MM.1S (cell line): ENCODE data around the gene DBNDD1.

ENCODE experiments used
- CTCF ChIP-seq: fragments of 300-600 bp; sonication (generic); IDR thresholded peaks from 2 replicates; pipeline ENCODE4 v1.5.1; 2016; ENCODE audit warnings: antibody characterized with exemption, low read length, mixed read lengths
- EZH2 ChIP-seq: fragments of 300-600 bp; sonication (generic); optimal IDR thresholded peaks from 2 replicates; pipeline ENCODE3; 2017; ENCODE audit warnings: low read depth, mild to moderate bottlenecking, antibody characterized with exemption, low read length, mixed read lengths

GRCh38 chr16:90008708-90009145, 10.5 kb downstream of the DBNDD1 start:
- no peak for TF ChIP-seq CTCF
- TF ChIP-seq EZH2: no peak
